ENCODE data around the gene PCDH7.

The PCDH7 gene

GRCh38 chr4:30728311-30728710 lies 8.1 kb downstream of the PCDH7 start:
- DNase-seq: no peak

- DNase-seq: no peak
Measured at GRCh38 chr4:30743897-30744296, 23.7 kb downstream of the PCDH7 start.

GRCh38 chr4:30744386-30744785 lies 24.2 kb downstream of the PCDH7 start:
- DNase-seq: no peak

- no peak for DNase-seq
Measured at GRCh38 chr4:30744957-30745640, 24.9 kb downstream of the PCDH7 start.

GRCh38 chr4:30746735-30747134 lies 26.6 kb downstream of the PCDH7 start:
- no peak for DNase-seq

GRCh38 chr4:30753316-30753715 lies 33.1 kb downstream of the PCDH7 start:
- DNase-seq: no peak

- no peak for DNase-seq
Measured at GRCh38 chr4:30754021-30754420, 33.9 kb downstream of the PCDH7 start.

- no peak for DNase-seq
Measured at GRCh38 chr4:30755346-30755745, 35.2 kb downstream of the PCDH7 start.

GRCh38 chr4:30756553-30756952 lies 36.4 kb downstream of the PCDH7 start:
- DNase-seq: no peak

- no peak for DNase-seq
Measured at GRCh38 chr4:30757357-30757756, 37.2 kb downstream of the PCDH7 start.

- no peak for DNase-seq
Measured at GRCh38 chr4:30760551-30760950, 40.4 kb downstream of the PCDH7 start.

- no peak for DNase-seq
Measured at GRCh38 chr4:30763321-30763727, 43.2 kb downstream of the PCDH7 start.

GRCh38 chr4:30765022-30765421 lies 44.9 kb downstream of the PCDH7 start:
- no peak for DNase-seq

GRCh38 chr4:30767147-30767845 lies 47.1 kb downstream of the PCDH7 start:
- DNase-seq: peak; percentile 23

GRCh38 chr4:30768277-30768676 lies 48.1 kb downstream of the PCDH7 start:
- DNase-seq: peak; percentile 30

- peak; percentile 33 for DNase-seq
Measured at GRCh38 chr4:30769093-30769492, 48.9 kb downstream of the PCDH7 start.

- no peak for DNase-seq
Measured at GRCh38 chr4:30770049-30770549, 49.9 kb downstream of the PCDH7 start.

- no peak for DNase-seq
Measured at GRCh38 chr4:30770812-30771211, 50.6 kb downstream of the PCDH7 start.

GRCh38 chr4:30776451-30776850 lies 56.3 kb downstream of the PCDH7 start:
- DNase-seq: no peak

- no peak for DNase-seq
Measured at GRCh38 chr4:30776921-30777415, 56.8 kb downstream of the PCDH7 start.

Measured in left hindlimb (tissue), 1 donor.